BLaER1 treated with 17β-estradiol and CSF1 and Interleukin-3, amounts not matched to agents 10 nM and 100 nM (cell line): Measurements from ENCODE around the gene PGAP6.
A peak's percentile ranks its signal among the peaks of the same experiment; 100 is the strongest.

Source experiments
- H3K27ac ChIP-seq, 11 experiments: shearing (Covaris generic); formaldehyde crosslinking; 2 replicates each; pipeline ENCODE4 v1.8.1; 2022
- H3K27me3 ChIP-seq, 11 experiments: shearing (Covaris generic); formaldehyde crosslinking; 2 replicates each; pipeline ENCODE4 v1.8.1; 2022
- H3K36me3 ChIP-seq, 11 experiments: shearing (Covaris generic); formaldehyde crosslinking; 2 replicates each; pipeline ENCODE4 v1.8.1; 2022
- H3K4me1 ChIP-seq, 10 experiments: shearing (Covaris generic); formaldehyde crosslinking; 2 replicates each; pipeline ENCODE4 v1.8.1; 2022
- H3K4me2 ChIP-seq, 11 experiments: shearing (Covaris generic); formaldehyde crosslinking; 2 replicates each; pipeline ENCODE4 v1.8.1; 2022
- H3K4me3 ChIP-seq, 10 experiments: shearing (Covaris generic); formaldehyde crosslinking; 2 replicates each; pipeline ENCODE4 v1.8.1; 2022
- H3K9ac ChIP-seq, 11 experiments: shearing (Covaris generic); formaldehyde crosslinking; 2 replicates each; pipeline ENCODE4 v1.8.1; 2022
- H3K9me3 ChIP-seq, 11 experiments: shearing (Covaris generic); formaldehyde crosslinking; replicated peaks in 1 of 11; 2 replicates each; pipeline ENCODE4 v1.8.1; 2022
- H4K20me1 ChIP-seq, 11 experiments: shearing (Covaris generic); formaldehyde crosslinking; 2 replicates each; pipeline ENCODE4 v1.8.1; 2022
- Cebpa-rat ChIP-seq, 11 experiments: shearing (Covaris generic); IDR thresholded peaks; 2 replicates each; pipeline ENCODE4 v1.8.1; 2022

PGAP6 gene

DNA sequence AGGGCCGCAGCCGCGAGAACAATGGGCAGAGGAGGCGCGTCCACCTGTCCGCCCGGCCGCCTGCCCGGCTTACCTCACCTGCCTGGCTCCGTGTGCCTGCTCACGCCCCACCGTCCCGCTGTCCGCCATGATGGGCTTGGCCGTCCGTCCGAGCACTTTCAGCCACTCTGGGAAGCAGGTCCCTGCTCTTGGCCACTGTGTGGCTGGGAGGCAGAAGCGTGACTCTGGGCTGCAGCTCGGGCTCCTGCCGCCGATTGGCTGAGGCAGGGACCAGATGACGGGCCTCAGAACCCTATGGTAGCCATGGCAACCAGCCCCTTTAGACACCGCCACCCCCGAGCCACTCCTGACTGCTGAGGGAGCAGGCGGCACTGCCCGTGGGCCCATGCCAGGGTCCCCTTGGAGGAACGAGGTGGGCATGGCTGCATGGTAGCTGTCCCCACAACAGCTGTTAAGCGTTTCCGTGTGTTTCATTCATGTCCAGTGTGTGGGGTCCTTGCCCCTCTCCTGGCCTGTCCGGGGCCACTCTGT, 20.4 kb downstream of the PGAP6 start:
- H3K27me3 ChIP-seq: no peaks in the 10 kb centered on the region; a peak in 1 of 22 replicates
- peaks cover 0 to 8% (median 4%) of the 10 kb centered on the region in 11 experiments; a peak in 18 of 22 replicates for H3K36me3 ChIP-seq
- H3K4me3 ChIP-seq: no peak overlapping the region
- H3K27ac ChIP-seq: no peak overlapping the region
- H3K4me1 ChIP-seq: peaks cover 13 to 47% (median 34%) of the 10 kb centered on the region in 10 experiments; a peak in 19 of 20 replicates
- no peak overlapping the region for H3K9ac ChIP-seq
- no peaks in the 10 kb centered on the region for H3K9me3 ChIP-seq
- H3K4me2 ChIP-seq: peak overlapping the region in 6 of 11 experiments; percentile 37 to 70 (median 65); a peak in 9 of 22 replicates
- H4K20me1 ChIP-seq: peaks cover 0 to 34% (median 10%) of the 10 kb centered on the region in 11 experiments; a peak in 11 of 22 replicates
- TF ChIP-seq Cebpa-rat (IDR thresholded peaks at IDR 0.05): no peak

- Histone ChIP-seq H3K9me3 (no peaks in the 10 kb centered on the region), H4K20me1 (peaks cover 0 to 28% (median 5%) of the 10 kb centered on the region in 11 experiments; a peak in 7 of 22 replicates), H3K9ac (no peak overlapping the region), H3K27me3 (no peaks in the 10 kb centered on the region; a peak in 1 of 22 replicates), H3K4me1 (peaks cover 13 to 41% (median 28%) of the 10 kb centered on the region in 10 experiments; a peak in 19 of 20 replicates), H3K36me3 (peaks cover 0 to 2% (median 0%) of the 10 kb centered on the region in 11 experiments; a peak in 1 of 22 replicates), H3K4me2 (no peak overlapping the region), H3K4me3 (no peak overlapping the region), H3K27ac (no peak overlapping the region)
- no peak for TF ChIP-seq Cebpa-rat (IDR thresholded peaks at IDR 0.05)
Observed at GRCh38 chr16:360698-361336, 21.0 kb downstream of the PGAP6 start.

DNA sequence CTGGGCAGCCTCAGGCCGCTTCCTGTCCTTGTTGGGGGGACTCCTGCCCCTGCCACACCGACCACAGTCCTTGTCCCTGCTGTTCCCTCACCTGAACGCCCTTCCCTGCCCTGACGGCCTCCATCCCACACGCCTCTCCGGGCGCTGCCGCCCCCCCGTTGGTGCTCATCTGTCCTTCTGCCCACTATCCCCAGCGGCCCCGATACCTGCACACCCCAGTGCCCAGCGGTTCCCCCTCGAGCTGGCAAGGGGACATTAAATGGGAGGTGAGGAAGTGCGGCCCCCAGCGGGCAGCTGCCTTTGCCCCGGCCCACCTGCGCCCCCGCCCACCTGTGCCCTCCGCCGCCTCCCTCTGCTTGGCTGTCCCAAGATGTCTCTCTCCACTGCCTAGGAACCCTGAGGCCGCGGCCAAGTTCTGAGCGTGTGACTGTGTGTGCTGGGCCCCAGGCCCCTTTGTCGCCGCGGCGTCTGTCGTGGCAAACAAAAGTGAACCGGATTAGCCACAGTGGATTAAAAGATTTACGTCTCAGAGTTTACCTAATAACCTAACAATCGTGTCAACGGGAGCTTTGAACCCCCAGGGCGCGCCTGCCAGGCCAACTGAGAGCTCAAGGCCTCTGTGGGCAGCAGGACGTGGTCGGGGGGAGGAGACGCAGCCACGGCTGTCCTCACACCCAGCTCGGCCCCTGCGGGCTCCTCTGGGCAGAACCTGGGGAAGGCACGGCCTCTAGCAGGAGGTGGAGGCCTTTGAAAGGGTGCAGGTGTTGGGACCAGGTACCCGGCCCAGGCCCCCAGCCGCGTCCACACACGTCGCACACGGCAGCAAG, 21.7 kb downstream of the PGAP6 start:
- Histone ChIP-seq H3K27me3 (no peaks in the 10 kb centered on the region; a peak in 1 of 22 replicates), H3K4me3 (no peak overlapping the region), H3K9ac (no peak overlapping the region), H3K27ac (no peak overlapping the region), H3K4me2 (no peak overlapping the region), H4K20me1 (peaks cover 0 to 25% (median 5%) of the 10 kb centered on the region in 11 experiments; a peak in 5 of 22 replicates), H3K4me1 (peaks cover 13 to 35% (median 27%) of the 10 kb centered on the region in 10 experiments; a peak in 19 of 20 replicates), H3K36me3 (no peaks in the 10 kb centered on the region), H3K9me3 (no peaks in the 10 kb centered on the region)
- no peak for TF ChIP-seq Cebpa-rat (IDR thresholded peaks at IDR 0.05)

GRCh38 chr16:359067-359763, 22.6 kb downstream of the PGAP6 start:
- Histone ChIP-seq H3K27ac (no peak overlapping the region), H3K9ac (no peak overlapping the region)
- TF ChIP-seq Cebpa-rat (IDR thresholded peaks at IDR 0.05): no peak

DNA sequence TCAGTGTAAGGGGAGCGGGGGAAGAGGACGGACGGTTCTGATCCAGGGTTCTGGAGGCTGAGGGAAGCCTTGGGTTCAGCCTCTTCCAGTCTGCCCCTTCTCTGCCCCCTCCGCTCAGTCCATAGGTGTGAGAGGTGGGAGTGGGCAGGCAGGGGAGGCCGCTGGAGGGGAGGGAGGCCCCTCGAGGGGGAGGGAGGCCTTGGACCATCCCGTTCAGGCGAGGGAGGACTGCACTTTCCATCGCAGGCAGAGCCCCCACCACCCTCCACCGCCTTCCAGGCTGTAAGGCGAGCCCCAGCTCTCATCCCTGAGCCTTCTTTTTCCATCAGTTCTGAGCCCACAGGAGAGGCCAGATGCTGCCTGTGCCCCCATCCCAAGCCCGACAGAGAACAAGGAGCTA, 25.0 kb downstream of the PGAP6 start:
- Histone ChIP-seq H4K20me1 (peaks cover 0 to 11% (median 2%) of the 10 kb centered on the region in 11 experiments; a peak in 13 of 22 replicates), H3K27me3 (no peaks in the 10 kb centered on the region), H3K27ac (no peak overlapping the region), H3K36me3 (no peaks in the 10 kb centered on the region), H3K4me1 (peaks cover 5 to 17% (median 11%) of the 10 kb centered on the region in 10 experiments; a peak in 15 of 20 replicates), H3K4me3 (no peak overlapping the region), H3K9ac (no peak overlapping the region), H3K9me3 (no peaks in the 10 kb centered on the region), H3K4me2 (no peak overlapping the region)
- TF ChIP-seq Cebpa-rat (IDR thresholded peaks at IDR 0.05): no peak

More at GRCh38 chr16:359067-359763, 22.6 kb downstream of the PGAP6 start:
- Histone ChIP-seq H3K27me3 (no peaks in the 10 kb centered on the region; a peak in 1 of 22 replicates), H3K9me3 (no peaks in the 10 kb centered on the region), H3K4me1 (peaks cover 13 to 33% (median 24%) of the 10 kb centered on the region in 10 experiments; a peak in 19 of 20 replicates), H3K36me3 (no peaks in the 10 kb centered on the region), H4K20me1 (peaks cover 0 to 21% (median 5%) of the 10 kb centered on the region in 11 experiments; a peak in 5 of 22 replicates), H3K4me3 (no peak overlapping the region), H3K4me2 (no peak overlapping the region)

- TF ChIP-seq Cebpa-rat (IDR thresholded peaks at IDR 0.05): no peak
- H3K9ac ChIP-seq: peak overlapping the region in 3 of 11 experiments; percentile 12 to 42 (median 33); a peak in 2 of 22 replicates
- H4K20me1 ChIP-seq: peaks cover 13 to 28% (median 19%) of the 10 kb centered on the region in 11 experiments; a peak in 20 of 22 replicates
- no peak overlapping the region for H3K27ac ChIP-seq
- no peaks in the 10 kb centered on the region for H3K27me3 ChIP-seq
- no peaks in the 10 kb centered on the region for H3K9me3 ChIP-seq
- H3K4me3 ChIP-seq: no peak overlapping the region
- H3K4me1 ChIP-seq: peaks cover 20 to 31% (median 26%) of the 10 kb centered on the region in 10 experiments
- H3K4me2 ChIP-seq: no peak overlapping the region
- peaks cover 4 to 10% (median 9%) of the 10 kb centered on the region in 11 experiments; a peak in 15 of 22 replicates for H3K36me3 ChIP-seq
Observed at GRCh38 chr16:354971-355461, 26.8 kb downstream of the PGAP6 start.

DNA sequence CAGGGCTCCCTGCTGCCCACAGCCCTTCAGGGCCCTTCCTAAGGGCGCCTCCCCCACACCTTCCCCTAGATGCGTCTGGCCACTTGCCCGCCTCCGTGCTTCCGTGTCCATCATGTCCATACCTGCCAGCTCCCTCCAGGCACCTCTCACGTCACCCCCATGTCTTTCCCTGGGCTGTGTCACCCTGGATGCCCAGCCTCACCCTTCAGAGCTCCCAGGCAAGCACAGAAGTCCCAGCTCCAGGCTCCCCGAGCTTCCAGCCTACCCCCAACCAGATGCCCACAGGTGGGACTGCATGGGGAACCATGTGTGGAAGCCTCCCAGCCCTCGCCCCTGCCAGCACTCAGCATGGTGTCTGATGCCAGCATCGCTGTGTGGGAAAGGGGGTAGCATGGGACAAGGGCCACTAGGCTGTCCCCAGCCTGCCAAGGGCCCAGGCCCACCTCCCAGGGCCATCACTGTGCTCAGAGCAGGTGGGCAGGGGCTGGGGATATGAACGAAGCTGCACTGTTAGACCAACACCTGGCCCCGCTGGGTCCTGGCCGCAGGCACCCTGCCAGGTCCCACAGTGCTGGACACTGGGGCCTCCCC, 27.4 kb downstream of the PGAP6 start:
- no peak for TF ChIP-seq Cebpa-rat (IDR thresholded peaks at IDR 0.05)
- no peaks in the 10 kb centered on the region for H3K9me3 ChIP-seq
- H3K4me2 ChIP-seq: no peak overlapping the region
- H3K4me1 ChIP-seq: peaks cover 26 to 37% (median 33%) of the 10 kb centered on the region in 10 experiments
- peaks cover 19 to 34% (median 25%) of the 10 kb centered on the region in 11 experiments; a peak in 20 of 22 replicates for H4K20me1 ChIP-seq
- H3K27me3 ChIP-seq: no peaks in the 10 kb centered on the region
- no peak overlapping the region for H3K27ac ChIP-seq
- no peak overlapping the region for H3K4me3 ChIP-seq
- H3K36me3 ChIP-seq: peaks cover 7 to 14% (median 12%) of the 10 kb centered on the region in 11 experiments; a peak in 15 of 22 replicates
- H3K9ac ChIP-seq: peak overlapping the region in 1 of 11 experiments; percentile 33; a peak in 1 of 22 replicates
